Activated CD4-positive, alpha-beta T cell treated with anti-CD3 and anti-CD28 coated beads for 1 hour (primary cell): ENCODE measurements around the gene DPP6.

Experiments
- DNase-seq: peaks from one replicate; pipeline ENCODE4 v3.0.0-alpha.2; 2020

DPP6 gene

DNA sequence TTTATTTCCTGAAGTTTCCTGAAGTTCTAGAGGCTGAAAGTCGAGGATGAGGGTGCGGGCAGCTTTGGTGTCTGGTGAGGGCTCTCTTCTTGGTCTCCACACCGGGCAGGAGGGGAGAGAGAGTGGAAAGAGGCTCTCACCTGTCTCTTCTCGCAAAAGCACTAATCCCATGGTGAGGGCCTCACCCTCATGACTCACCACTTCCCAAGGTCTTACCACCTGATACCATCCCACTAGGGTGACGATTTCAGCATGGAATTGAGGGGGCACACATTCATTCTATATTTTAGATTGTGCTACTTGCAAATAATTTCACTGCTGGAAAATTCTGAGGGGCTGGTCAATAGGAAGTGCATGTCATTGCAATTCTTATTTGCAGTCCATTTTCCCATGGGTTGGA, 292.9 kb downstream of the DPP6 start:
- DNase-seq = no peak

DNA sequence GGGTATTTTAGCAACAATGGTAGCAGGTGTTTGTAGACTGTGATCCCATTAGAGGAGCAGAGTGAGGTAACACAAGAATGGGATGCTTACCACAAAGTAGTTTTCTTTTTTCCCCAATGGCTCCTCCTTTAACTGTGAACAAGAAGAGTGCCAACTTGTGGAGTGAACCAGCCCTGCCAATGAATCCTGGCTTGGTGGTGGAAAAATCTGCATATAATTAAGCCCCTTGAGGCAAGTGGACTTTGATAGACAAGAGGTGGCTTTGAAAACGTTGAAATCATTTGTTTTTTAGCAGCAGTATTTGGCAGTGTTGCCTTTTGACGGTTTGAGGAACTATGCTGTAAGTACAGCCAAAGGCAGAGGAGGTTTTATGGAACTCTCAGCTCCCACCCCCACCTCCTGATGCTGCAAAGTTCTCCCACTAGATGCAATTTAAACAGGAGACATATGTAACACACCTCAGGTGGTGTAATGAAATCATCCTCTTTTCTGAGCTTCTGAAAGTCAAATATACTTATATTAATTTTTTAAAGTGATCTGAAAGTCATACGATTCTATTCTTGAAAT, 295.6 kb downstream of the DPP6 start:
- DNase-seq = no peak

DNA sequence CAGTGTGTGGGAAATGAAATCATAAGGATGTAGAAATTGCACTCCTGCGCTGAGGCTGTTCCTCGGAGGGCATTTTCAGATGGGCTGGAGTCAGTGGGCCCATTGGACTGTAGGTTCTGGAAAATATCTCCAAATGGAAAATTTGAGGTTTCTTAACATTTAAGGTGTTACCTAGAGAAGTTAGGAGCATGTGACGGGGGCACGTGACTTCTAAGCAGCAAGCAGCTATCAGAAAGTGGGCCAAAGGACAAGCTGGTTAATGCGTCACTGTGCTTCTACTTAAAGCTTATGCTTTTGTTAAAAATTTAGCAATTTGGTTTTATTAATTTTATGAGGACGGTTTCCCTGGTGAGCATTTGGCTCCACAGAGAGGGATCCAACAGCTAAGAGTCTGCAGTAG, 298.7 kb downstream of the DPP6 start:
- DNase-seq = no peak

DNA sequence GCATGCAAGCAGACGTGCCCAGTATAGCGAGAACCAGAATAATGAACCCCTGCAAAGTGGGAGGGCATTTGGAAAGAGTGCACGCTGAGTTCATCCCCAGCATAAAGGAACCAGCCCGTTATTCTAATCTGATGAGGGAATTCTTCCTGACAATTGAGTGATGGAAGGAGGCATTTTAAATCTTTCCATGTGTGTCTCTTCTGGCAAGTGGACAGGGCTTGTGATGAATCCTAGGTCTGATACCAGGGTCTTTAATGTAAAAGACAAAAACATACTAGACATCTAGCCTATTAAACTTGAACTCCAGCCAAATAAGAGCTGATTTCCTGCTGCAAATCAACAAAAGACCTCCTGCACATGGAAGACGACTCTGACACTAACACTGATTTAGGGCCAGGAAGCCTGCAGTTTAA, 301.2 kb downstream of the DPP6 start:
- DNase-seq = no peak

DNA sequence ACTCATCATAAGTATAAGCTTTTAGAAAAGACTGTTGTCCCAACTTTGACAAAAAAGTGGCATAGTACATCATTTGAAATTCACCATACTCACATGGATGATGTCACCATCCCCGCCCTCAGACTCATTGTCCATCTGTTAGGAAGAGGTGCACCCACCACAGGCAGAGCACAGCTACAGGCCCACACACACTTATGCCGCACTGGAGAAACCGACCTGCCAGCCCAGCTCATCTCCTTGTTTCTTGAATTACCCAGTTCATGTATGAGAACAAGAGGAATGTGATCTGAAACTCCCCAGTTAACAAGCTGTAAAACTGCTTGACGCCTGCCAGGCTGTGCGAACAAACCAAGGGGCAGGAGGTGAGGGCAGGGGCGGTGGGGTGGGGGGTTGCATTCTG, 312.0 kb downstream of the DPP6 start:
- DNase-seq = no peak

DNA sequence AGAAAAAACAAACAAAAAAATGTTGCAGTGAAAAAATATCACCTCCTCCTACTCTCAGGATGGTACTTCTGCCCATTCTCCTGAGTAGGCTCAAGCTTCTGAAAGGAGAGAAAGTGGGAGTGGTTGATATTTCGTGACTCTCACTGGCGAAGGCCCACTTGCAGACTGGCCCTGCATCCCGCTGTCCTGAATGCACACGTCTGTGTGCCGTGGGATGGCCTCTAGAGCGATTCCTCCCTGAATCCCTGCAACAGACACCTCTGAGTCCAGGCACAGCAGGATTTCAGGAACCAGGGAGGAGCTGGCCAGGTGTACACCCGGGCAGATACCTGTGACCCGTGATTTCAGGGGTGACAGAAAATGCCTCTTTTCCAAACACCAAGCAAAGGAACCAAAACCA, 319.2 kb downstream of the DPP6 start:
- no peak for DNase-seq

DNA sequence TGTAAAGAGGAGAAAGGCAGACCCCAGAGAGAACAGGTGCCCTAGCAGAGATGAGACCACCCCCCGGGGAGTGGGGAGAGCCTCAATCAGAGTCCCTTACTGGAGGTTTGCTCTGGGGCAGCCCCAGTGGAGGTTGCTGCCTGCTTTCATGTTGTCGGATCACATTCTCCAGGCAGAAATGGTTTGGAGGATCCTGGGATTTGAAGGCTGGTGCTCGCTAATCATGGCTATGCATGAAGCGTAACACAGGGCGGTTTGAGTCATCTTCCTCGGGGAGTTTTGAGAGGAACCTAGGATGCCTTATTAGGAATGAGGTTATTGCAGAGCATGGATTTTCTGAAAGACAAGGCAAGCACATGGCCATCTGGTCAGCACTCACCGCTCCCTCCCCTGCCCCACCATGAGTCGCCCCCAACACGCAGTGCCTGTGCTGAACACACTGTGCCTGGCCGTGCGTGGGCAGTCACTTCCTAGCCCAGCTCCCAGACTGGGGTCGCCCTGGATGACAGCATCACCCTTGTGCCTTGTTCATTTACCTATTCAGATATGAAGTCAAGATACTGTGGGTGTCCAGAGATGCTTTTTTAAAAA, 319.9 kb downstream of the DPP6 start:
- no peak for DNase-seq

DNA sequence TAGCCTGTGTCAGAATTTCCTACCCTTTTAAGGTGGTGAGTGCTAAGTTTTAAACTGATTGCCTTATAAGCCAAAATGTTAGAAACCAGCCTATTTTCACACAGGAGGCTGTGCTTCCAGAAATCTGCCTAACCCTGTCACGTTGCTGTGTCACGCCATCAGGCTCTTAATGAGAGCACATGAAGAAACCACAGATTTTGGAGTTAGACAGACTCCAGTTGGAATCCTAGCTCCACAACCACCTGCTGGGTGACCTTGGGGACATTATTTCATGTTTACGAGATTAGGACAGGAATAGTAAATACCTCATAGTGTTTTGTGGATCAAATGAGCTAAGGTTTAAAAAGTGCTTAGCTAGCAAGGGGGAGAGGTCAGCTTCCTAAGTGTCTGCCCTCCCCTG, 321.8 kb downstream of the DPP6 start:
- no peak for DNase-seq

DNA sequence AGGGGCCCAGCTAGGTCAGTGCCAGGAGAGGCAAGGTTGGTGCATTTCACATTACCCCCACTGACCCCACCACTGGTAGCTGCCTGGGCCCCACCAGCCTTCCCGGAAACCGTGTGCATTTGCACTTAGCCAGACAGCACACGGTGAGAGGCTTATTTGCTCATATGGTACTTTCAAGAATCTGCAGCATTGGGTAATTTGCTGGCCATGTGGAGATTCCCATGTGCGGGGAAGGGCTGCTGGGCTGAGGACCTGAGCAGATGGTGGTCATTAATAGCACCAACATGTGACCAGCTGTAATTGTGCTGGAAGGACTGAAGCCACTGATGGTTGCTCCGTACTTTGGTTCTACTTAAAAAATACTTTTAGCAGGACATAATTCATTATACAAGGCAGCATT, 323.8 kb downstream of the DPP6 start:
- no peak for DNase-seq

DNA sequence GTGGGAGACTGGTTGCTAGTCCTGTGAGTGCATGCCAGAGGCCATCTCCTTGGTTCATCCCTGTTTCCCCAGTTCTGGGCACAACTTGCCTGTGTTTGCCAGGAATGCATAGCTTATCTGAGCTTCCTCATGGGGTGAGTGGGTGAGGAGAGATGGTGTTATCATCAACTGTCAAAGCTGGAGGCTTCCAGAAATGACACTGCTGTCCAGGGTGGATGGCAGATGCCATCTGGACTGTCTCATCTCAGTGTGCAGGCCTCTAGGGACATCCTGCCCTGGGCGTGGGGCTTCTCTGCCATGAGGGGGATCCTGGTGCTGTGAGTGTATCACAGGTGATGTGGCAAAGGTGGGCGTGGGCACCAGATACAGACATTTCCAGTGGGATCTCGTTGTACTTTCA, 328.6 kb downstream of the DPP6 start:
- DNase-seq = no peak

DNA sequence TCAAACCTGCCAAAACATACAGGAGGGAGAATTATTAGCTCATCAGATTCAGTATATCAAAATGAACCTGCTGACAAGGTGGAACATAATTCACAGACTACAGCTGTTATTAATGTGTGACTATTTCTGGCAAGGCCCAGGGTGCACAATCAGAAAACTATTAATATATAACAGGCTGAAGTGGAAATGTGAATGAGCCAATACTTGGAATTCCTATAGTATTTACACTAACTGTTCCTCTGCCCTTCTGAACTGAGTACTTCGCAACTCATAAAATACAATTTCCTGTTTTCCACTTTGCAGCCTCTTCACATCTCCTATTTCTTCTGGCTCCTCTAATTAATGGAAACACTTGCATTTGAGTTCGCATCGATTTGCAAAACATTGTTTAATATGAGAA, 330.8 kb downstream of the DPP6 start:
- DNase-seq = no peak

DNA sequence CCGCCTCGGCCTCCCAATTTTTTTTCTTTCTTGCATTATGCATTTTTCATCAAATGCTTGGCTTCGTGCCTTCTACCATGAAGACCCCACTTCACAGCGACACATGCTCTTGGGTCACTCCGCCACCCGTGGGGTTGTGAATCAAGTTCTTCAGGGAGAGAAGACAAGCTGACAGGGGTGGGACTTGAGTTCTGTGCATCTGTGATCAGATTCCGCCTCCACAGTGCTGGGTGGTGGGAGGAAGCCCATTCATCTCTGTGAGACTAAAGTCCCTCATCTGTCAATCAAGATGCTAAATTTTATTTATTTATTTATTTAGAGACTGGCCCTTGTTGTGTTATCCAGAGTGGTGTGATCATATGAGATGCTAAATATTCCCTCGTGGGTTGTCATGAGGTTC, 333.0 kb downstream of the DPP6 start:
- no peak for DNase-seq

DNA sequence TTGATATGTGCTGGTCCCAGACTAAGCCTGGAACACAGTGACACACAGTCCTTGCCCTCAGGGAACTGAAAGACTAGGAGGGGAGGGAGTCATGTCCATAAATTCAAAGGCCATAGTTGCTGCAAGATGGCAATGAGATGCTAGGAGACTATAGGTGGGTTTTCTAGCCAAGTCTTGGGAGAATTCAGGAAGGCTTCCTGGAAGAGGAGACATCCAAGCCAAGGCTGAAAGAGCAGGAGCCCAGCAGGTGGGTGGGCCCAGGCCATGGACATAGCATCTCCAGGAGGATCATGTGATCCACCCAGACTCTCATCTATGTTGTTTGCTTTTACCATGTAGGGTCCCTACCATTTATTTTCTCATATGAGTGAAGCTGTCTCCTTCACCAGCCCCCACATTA, 335.1 kb downstream of the DPP6 start:
- DNase-seq = no peak

DNA sequence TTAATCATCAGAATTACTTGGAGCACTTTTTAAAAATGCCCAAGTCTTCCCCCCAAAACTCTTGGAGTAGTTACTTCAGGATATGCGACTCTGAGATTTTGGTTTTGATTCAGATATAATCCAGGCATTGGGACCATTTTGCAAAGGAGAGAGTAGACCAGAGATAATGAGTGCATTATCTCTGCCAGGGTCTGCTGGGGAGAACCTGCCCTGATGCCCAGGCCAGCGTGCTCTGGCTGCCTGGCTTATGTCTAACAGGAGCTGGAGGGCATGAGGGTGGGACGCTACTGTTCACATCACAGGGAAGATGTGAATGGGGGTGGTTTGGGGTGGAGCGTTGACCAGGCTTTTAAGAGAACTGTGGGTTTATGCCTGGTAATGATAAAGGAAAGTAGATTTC, 336.2 kb downstream of the DPP6 start:
- no peak for DNase-seq

DNA sequence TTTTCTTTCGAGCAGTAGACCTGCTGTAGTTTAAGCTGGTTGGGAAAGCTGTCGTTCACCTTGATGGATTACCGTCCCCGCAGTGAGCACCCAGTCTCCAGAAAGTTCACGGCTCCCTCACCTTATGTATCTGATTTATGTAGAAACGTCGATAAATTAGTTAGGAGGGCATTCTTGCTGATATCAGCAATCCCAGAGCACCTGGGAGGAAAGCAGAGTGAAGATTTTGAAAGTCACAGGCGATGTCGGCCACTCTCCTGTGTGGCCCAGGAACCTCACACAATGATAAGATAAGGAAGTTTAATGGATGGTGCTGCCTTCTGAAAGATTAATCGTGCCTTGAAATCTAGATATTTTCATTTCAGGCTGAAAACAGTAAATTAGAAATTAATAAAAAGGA, 336.8 kb downstream of the DPP6 start:
- no peak for DNase-seq

DNA sequence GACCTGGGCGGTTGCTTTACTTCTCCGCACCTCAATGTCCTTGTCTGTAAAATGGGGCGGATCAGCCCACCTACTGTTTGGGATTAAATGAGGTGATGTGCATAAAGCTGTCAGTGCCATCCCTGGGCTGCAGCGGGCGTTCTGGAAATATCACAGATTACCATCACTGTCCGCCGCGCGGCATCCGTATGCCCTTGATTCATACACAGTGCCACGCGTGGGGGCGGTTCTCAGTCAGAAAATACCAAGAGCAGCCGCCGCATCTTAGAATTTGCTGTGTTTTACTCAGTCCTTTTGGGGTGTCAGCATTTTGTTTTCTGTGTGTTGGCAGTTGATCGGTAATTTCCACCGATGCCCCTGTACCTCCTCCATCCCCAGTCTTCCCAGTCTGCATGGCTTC, 338.8 kb downstream of the DPP6 start:
- DNase-seq = no peak

DNA sequence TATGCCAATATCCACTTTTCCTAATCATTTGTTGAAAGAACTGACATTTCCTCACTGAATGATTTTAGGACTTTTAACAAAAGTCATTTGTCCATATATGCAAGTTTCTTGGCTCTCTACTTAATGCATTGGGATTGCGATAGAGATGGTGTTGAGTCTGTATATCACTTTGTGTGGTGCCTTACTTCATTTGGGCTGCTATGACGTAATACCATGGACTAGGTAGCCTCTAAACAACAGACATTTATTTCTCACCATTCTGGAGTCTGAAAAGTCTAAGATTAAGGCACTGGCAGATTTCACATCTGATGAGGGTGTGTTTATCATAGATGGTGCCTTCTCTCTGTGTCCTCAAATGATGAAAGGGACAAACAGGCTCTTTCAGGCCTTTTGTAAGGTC, 342.6 kb downstream of the DPP6 start:
- no peak for DNase-seq

DNA sequence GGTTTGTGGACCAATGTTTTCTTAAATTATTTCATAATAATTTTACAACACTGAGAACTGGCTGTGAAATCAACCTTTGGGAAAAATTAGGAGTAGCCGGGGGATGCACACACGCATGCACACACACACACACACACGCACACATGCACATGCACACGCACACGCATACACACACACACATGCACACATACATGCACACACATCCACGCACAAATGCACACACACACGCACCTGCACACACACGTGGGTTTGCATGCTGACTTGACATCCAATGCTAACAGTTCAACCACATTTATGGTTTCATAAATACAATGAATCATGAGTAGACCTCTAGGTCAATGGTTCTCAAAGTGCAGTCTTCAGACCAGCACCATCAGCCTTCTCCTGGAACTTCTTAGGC, 354.1 kb downstream of the DPP6 start:
- DNase-seq = no peak

DNA sequence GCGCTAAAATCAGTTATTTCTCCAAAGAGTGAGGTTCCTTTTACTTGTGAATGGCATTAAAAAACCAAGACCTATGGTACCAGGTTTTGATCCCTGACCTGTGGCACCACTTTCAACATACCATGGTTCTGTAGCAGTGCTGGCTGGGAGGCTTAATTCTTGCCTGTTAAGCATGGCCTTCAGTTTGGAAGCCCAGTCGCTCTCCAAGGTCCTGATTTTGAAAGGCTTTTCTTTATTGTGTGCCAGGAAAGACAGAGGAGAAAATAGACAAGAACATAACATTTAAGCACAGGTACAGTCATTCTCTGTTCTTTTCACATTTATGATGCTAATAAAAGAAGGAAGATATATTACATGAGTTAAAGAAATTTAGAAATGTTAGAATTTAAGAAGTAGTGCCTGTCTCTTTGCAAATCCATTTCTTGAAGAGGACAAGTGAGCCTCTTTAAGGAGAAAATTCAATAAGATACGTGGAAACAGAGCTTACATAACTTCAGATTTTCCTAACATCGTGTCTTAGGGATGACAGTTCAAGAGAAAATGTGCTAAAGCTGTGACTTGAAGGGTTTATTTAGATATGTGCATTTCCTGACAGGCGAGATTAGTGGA, 357.6 kb downstream of the DPP6 start:
- no peak for DNase-seq

DNA sequence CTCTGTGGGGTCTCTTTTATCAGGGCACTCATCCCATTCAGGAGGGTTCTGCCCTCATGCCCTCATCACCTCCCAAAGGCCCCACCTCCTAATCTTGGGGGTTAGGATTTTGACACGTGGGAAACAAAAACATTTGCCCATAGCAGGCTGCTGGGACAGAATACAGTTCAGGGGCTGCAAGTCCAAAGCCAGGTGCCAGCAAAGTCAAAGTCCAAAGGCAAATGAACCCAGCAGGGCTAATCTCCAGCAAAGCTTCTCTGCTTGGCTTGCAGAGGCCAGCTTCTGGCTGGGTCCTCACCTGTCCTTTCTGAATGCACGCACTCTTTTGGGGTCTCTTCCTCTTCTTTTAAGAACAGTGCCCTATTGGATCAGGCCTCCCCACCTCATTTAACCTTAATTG, 359.9 kb downstream of the DPP6 start:
- no peak for DNase-seq

DNA sequence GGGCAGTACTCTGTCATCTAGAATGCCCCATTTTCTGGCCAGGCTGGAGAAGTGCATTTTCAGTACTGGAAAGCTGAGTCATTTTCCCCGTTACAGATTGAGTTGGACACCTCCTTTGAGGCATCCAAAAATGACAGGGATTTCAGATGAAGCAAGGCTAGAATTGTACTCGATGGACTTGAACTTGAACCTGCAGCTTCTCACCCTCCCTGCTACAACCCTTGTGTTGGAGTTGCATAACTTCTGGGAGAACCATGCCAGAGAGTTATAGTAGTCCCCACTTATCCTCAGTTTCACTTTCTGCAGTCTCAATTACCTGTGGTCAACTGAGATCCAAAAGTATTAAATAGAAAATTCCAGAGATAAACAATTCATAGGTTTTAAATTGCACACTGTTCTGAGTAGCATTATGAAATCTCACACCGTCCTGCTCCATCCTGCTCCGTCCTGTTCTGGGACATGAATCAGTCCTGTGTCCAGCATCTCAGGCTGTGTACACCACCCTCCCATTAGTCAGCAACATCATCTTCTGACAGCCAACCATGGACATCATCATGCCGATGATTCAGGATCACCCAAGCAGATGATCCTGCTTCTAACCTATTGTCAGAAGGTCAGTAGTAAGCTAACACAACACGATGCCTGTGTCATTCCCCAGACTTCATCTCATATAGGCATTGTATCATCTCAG, 363.7 kb downstream of the DPP6 start:
- no peak for DNase-seq

DNA sequence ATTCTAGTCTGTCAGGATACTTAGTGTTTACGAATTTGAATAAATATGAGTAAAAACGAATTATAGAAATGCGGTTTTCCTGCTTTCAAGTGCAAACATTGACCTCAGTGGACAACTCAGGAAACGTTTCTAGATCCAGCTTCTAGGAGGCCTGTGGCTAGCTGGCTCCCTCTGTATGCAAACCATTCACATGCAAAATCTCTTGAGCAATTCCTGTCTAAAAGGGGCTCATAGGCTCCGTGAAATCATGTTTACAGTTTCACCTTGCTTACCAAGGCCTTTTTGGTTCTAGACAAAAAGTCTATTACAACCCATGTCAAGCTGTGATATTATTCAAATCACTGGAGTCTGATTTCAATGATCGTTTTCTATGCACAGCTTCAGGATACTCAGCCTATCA, 364.5 kb downstream of the DPP6 start:
- no peak for DNase-seq

DNA sequence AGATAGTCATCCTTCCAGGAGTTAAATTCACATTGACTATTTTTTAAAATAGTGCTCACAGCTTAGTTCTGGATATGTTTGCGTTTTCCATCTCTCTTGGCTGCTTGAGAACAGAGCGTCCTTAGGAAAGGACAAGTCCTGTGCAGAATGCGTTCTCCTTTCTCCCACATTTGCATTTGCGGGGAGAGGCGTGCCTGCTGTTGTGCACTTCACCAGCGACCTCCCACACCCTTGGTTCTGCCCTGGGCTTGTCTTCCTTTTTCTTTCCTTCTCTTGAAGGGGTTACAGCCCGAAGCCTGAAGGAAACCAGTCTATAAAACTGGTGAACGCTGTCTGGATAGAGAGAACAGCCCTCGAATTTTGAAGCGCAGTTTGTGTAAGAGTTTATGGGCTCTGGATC, 367.1 kb downstream of the DPP6 start:
- no peak for DNase-seq

DNA sequence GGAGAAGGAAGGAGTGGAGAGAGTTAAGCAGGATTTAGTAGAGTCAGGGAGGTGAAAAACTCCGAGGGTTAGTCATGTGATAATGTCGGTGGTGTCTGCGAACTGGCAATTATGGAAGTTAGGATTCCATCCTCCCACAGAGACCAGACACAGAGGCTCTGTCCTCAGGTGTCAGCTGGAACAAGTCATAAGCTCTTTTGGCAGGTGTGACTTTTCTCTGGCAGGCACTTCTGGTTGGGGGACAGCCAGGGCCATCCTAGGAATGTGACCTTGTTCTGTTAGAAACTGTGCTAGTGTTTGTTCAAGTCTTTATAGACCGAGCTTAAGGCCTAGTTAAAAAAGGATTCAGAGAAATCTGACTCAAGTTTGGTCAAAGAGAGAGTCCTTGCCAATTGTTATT, 371.0 kb downstream of the DPP6 start:
- no peak for DNase-seq

DNA sequence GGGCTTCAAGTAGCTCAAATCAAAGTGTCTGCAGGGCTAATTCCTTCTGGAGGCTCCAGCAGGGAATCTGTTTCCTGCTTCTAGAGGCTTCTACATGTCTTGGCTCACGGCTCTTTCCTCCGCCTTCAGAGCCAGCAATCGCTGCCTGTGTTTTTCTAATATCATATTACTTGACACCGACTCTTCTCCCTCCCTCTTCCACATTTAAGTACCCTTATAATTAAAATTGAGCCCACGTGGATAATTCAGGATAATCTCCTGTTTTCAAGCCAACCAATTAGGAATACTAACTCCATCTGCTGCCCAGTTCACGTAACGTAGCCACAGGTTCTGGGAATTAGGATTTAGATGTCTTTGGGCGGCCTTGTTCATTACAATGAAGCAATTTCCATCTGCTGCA, 372.2 kb downstream of the DPP6 start:
- DNase-seq = no peak
